CD14-positive monocyte (primary cell): Measurements from ENCODE around the gene NDRG3. TPM values are rescaled to one million over a fixed set of nuclear protein-coding genes. Genes with fewer than 3 reads are reported as not detected.

Source experiments
- DNase-seq, 3 donors: peaks; one replicate each; pipeline ENCODE4 v3.0.0-alpha.2; 2011 to 2022
- H2AFZ ChIP-seq: 2 replicates; pipeline ENCODE4 v1.6.0; 2012; ENCODE audit warnings: mild to moderate bottlenecking, low read depth, low read length, inconsistent platforms; ENCODE audit not compliant: insufficient read depth, poor library complexity, severe bottlenecking
- H3K27ac ChIP-seq, 2 donors: 1 replicate in 1 of 2; 2 replicates in 1 of 2; pipeline ENCODE4 v1.5.1; 2012 to 2013; ENCODE audit warnings: low read length in 2 of 2, control low read depth in 1 of 2, inconsistent platforms in 1 of 2, low read depth in 1 of 2, mild to moderate bottlenecking in 1 of 2
- H3K27me3 ChIP-seq, 2 donors: one replicate each; pipeline versions ENCODE4 v1.6.0 to v1.6.1; 2011 to 2013; ENCODE audit warnings: low read length in 2 of 2; ENCODE audit not compliant: control insufficient read depth in 2 of 2, insufficient read depth in 2 of 2
- H3K36me3 ChIP-seq, 2 donors: replicated peaks in 1 of 2; 1 replicate in 1 of 2; 2 replicates in 1 of 2; pipeline versions ENCODE4 v1.5.1 to v1.6.1; 2012 to 2013; ENCODE audit warnings: low read length in 2 of 2, control low read depth in 1 of 2, inconsistent platforms in 1 of 2, mild to moderate bottlenecking in 1 of 2; ENCODE audit not compliant: insufficient read depth in 2 of 2, control insufficient read depth in 1 of 2
- H3K4me1 ChIP-seq, 2 donors: 1 replicate in 1 of 2; 2 replicates in 1 of 2; pipeline versions ENCODE4 v1.5.1 to v1.6.1; 2012 to 2013; ENCODE audit warnings: low read length in 2 of 2, control low read depth in 1 of 2, inconsistent platforms in 1 of 2, mild to moderate bottlenecking in 1 of 2, moderate library complexity in 1 of 2; ENCODE audit not compliant: insufficient read depth in 2 of 2, control insufficient read depth in 1 of 2
- H3K4me2 ChIP-seq: replicated peaks from 2 replicates; pipeline ENCODE3; 2012; ENCODE audit warnings: low read length, moderate library complexity, mild to moderate bottlenecking; ENCODE audit not compliant: poor library complexity, severe bottlenecking; ENCODE audit errors: extremely low read depth
- H3K4me3 ChIP-seq, 3 experiments: fragments of 200-600 bp in 1 of 3; sonication (generic) in 1 of 3; replicated peaks in 1 of 3; 1 replicate in 2 of 3; 2 replicates in 1 of 3; pipeline ENCODE4 v1.5.1; 2011 to 2013; ENCODE audit warnings: low read length in 3 of 3, mild to moderate bottlenecking in 3 of 3, control low read depth in 2 of 3, low read depth in 2 of 3, inconsistent platforms in 1 of 3, moderate library complexity in 1 of 3
- H3K79me2 ChIP-seq: 2 replicates; pipeline ENCODE4 v1.6.0; 2012; ENCODE audit warnings: mild to moderate bottlenecking, control low read depth, inconsistent platforms, low read length, moderate library complexity; ENCODE audit not compliant: insufficient read depth
- H3K9ac ChIP-seq: 2 replicates; pipeline ENCODE4 v1.6.0; 2017; ENCODE audit warnings: low read length, mild to moderate bottlenecking; ENCODE audit not compliant: insufficient read depth, poor library complexity, severe bottlenecking
- H3K9me3 ChIP-seq, 2 donors: replicated peaks in 1 of 2; 1 replicate in 1 of 2; 2 replicates in 1 of 2; pipeline versions ENCODE4 v1.5.1 to v1.6.1; 2012 to 2013; ENCODE audit warnings: low read length in 2 of 2, control low read depth in 1 of 2; ENCODE audit not compliant: control insufficient read depth in 1 of 2, insufficient read depth in 1 of 2
- H4K20me1 ChIP-seq: 2 replicates; pipeline ENCODE4 v1.6.0; 2012; ENCODE audit warnings: mild to moderate bottlenecking, low read length, control low read depth, moderate library complexity; ENCODE audit not compliant: insufficient read depth
- H3K27ac Mint-ChIP-seq, 7 donors: one replicate each; pipeline ENCODE4 v1.8.0; 2020; ENCODE audit warnings: mild to moderate bottlenecking in 7 of 7, mixed read lengths in 7 of 7, moderate library complexity in 6 of 7, inconsistent platforms in 2 of 7
- H3K27me3 Mint-ChIP-seq, 3 donors: one replicate each; pipeline ENCODE4 v1.8.0; 2021 to 2022; ENCODE audit warnings: low read depth in 3 of 3, mild to moderate bottlenecking in 3 of 3, mixed read lengths in 3 of 3, moderate library complexity in 3 of 3, inconsistent platforms in 1 of 3
- H3K36me3 Mint-ChIP-seq, 2 donors: one replicate each; pipeline ENCODE4 v1.8.0; 2020; ENCODE audit warnings: mixed read lengths in 2 of 2, inconsistent platforms in 1 of 2, mild to moderate bottlenecking in 1 of 2
- H3K4me1 Mint-ChIP-seq: one replicate; pipeline ENCODE4 v1.8.0; 2020; ENCODE audit warnings: mild to moderate bottlenecking, mixed read lengths
- H3K4me3 Mint-ChIP-seq, 2 donors: one replicate each; pipeline ENCODE4 v1.8.0; 2020; ENCODE audit warnings: mild to moderate bottlenecking in 2 of 2, mixed read lengths in 2 of 2, moderate library complexity in 1 of 2
- H3K9me3 Mint-ChIP-seq, 7 donors: one replicate each; pipeline ENCODE4 v1.8.0; 2020 to 2022; ENCODE audit warnings: mixed read lengths in 7 of 7, mild to moderate bottlenecking in 6 of 7, moderate library complexity in 6 of 7, inconsistent platforms in 2 of 7
- WGBS: methylation state at CpG from one replicate; pipeline ENCODE4 v1.1.5; 2013; ENCODE audit warnings: missing lambda C conversion rate; ENCODE audit not compliant: insufficient coverage; 5-methylcytosine and 5-hydroxymethylcytosine counted together
- intact Hi-C, 2 donors: fragments of 100-400 bp; cut with micrococcal nuclease; formaldehyde crosslinking; loops; one replicate each; pipeline versions ENCODE4 v1.15.0 to v1.15.1; 2023
- polyA plus RNA-seq, 3 donors: library from polyadenylated mRNA; depleted of rRNA in 1 of 3; unstranded in 2 of 3; stranded (reverse) in 1 of 3; fragments of 300-500 nt in 2 of 3; fragments of >200 nt in 1 of 3; fragmentation: Illumina TruSeq in 2 of 3; gene quantifications; 1 replicate in 2 of 3; 2 replicates in 1 of 3; pipeline ENCODE4 v1.2.3, GENCODE V29; 2012 to 2021
- TF ChIP-seq, protein P1 (sequence below): fragments of 200-600 bp; IDR thresholded peaks from one replicate; pipeline ENCODE4 v1.8.0; 2022; ENCODE audit warnings: antibody characterized with exemption, mild to moderate bottlenecking

The NDRG3 gene
- polyA plus RNA-seq, 3 donors: 16.0 to 23.2 (median 21.7) TPM

DNA sequence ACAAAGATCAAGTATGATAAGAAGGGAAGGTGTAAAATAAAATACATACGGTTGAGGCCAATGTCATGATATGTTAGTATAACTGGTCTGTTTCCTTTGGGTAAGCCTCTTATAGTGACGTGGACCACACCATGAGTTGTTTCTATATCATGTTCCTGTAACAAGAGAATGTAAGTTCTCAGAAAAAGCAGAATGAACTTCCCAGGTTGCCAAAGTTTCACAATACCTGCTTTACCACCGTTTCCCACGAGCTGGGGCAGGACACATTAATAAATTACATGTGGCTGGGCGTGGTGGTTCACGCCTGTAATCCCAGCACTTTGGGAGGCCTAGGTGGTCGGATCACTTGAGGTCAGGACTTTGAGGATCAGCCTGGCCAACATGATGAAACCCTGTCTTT, 57.3 kb downstream of the NDRG3 start:
- Histone ChIP-seq H3K79me2 (no peaks in the 10 kb centered on the region), H3K9me3 (no peaks in the 10 kb centered on the region), H3K36me3 (peaks cover 2 to 30% of the 10 kb centered on the region in 2 donors), H4K20me1 (no peaks in the 10 kb centered on the region), H3K4me2 (no peak overlapping the region), H3K9ac (no peak overlapping the region), H3K27me3 (no peaks in the 10 kb centered on the region), H3K4me3 (no peak overlapping the region), H3K27ac (no peak overlapping the region), H3K4me1 (no peaks in the 10 kb centered on the region), H2AFZ (no peak overlapping the region)
- Mint-ChIP-seq H3K27ac (no peak overlapping the region), H3K9me3 (no peaks in the 10 kb centered on the region), H3K36me3 (peaks cover 18 to 20% of the 10 kb centered on the region in 2 donors), H3K4me1 (no peaks in the 10 kb centered on the region), H3K4me3 (no peak overlapping the region), H3K27me3 (no peaks in the 10 kb centered on the region)
- TF ChIP-seq, protein P1, sequence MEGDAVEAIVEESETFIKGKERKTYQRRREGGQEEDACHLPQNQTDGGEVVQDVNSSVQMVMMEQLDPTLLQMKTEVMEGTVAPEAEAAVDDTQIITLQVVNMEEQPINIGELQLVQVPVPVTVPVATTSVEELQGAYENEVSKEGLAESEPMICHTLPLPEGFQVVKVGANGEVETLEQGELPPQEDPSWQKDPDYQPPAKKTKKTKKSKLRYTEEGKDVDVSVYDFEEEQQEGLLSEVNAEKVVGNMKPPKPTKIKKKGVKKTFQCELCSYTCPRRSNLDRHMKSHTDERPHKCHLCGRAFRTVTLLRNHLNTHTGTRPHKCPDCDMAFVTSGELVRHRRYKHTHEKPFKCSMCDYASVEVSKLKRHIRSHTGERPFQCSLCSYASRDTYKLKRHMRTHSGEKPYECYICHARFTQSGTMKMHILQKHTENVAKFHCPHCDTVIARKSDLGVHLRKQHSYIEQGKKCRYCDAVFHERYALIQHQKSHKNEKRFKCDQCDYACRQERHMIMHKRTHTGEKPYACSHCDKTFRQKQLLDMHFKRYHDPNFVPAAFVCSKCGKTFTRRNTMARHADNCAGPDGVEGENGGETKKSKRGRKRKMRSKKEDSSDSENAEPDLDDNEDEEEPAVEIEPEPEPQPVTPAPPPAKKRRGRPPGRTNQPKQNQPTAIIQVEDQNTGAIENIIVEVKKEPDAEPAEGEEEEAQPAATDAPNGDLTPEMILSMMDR: no peak
- no CpG with 5 or more reads among the region's 7 CpGs for WGBS
- intact Hi-C loops: no loop called here
- DNase-seq: no peak

DNA sequence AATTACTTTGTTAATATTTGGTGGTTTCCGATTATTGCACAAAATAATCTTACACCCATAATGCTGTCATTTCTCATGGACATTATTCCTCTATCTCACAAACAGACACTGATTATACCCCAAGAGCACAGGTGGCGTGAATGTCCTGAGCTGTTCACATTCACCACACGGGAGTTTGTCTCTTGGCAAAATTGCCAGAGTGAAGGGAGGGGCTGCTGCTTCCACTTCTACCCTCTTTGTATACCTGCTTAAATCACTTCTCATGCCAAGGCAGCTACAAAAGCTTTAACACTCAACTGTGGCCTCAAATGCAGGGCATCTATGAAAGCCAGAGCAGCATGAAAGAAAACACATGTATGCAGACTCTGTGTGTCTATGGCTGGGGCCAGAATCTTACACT, 58.0 kb downstream of the NDRG3 start:
- no peaks in the 10 kb centered on the region for H3K79me2 ChIP-seq
- no peak for DNase-seq
- peaks cover 18 to 23% of the 10 kb centered on the region in 2 donors for H3K36me3 Mint-ChIP-seq
- H3K27ac ChIP-seq: no peak overlapping the region
- H3K27me3 Mint-ChIP-seq: no peaks in the 10 kb centered on the region
- H3K9me3 ChIP-seq: no peaks in the 10 kb centered on the region
- H3K9me3 Mint-ChIP-seq: no peaks in the 10 kb centered on the region
- H3K9ac ChIP-seq: no peak overlapping the region
- no peaks in the 10 kb centered on the region for H4K20me1 ChIP-seq
- peaks cover 2 to 30% of the 10 kb centered on the region in 2 donors for H3K36me3 ChIP-seq
- no peak overlapping the region for H3K4me3 Mint-ChIP-seq
- WGBS: no CpG with 5 or more reads among the region's 3 CpGs
- intact Hi-C loops: no loop called here
- no peaks in the 10 kb centered on the region for H3K4me1 ChIP-seq
- H3K27me3 ChIP-seq: no peaks in the 10 kb centered on the region
- no peak overlapping the region for H3K4me2 ChIP-seq
- H3K27ac Mint-ChIP-seq: peak overlapping the region in 1 of 7 donors; percentile 3
- H2AFZ ChIP-seq: no peak overlapping the region
- H3K4me3 ChIP-seq: no peak overlapping the region
- H3K4me1 Mint-ChIP-seq: no peaks in the 10 kb centered on the region
- TF ChIP-seq, protein P1: no peak
